T-helper 9 cell (primary cell): ENCODE results near the gene CD52.

Experiments used
- DNase-seq: peaks from one replicate; pipeline ENCODE4 v3.0.0-alpha.2; 2020

CD52 gene

GRCh38 chr1:26357121-26357602, 39.4 kb downstream of the CD52 start:
- no peak for DNase-seq

GRCh38 chr1:26358411-26359384, 40.9 kb downstream of the CD52 start:
- DNase-seq, result peak; percentile 72

GRCh38 chr1:26359981-26360806, 42.4 kb downstream of the CD52 start:
- peak; percentile 58 for DNase-seq

- no peak for DNase-seq
These were observed 43.2 kb downstream of the CD52 start for GRCh38 chr1:26360807-26361604.

GRCh38 chr1:26361605-26362122, 43.9 kb downstream of the CD52 start:
- no peak for DNase-seq

GRCh38 chr1:26362331-26362730, 44.6 kb downstream of the CD52 start:
- no peak for DNase-seq

GRCh38 chr1:26363549-26364448, 46.0 kb downstream of the CD52 start:
- peak; percentile 83 for DNase-seq

GRCh38 chr1:26364956-26365355, 47.2 kb downstream of the CD52 start:
- DNase-seq, result no peak

GRCh38 chr1:26367441-26367840, 49.7 kb downstream of the CD52 start:
- DNase-seq, result no peak

GRCh38 chr1:26368006-26368405, 50.2 kb downstream of the CD52 start:
- no peak for DNase-seq

GRCh38 chr1:26368486-26368885, 50.7 kb downstream of the CD52 start:
- DNase-seq, result no peak
